Esophagus muscularis mucosa (tissue), 4 donors: Measurements from ENCODE around the gene RPL27. TPM values are rescaled to one million over a fixed set of nuclear protein-coding genes. Genes with fewer than 3 reads are reported as not detected.
"Not testable (repeated sequence)": the region's sequence is repeated elsewhere in the genome, so short reads cannot be mapped to it uniquely, and the experiment has no call there.

ENCODE experiments used
- DNase-seq: peaks from one replicate; pipeline ENCODE4 v3.0.0-alpha.2; 2017; ENCODE audit errors: extremely low spot score
- H3K27ac ChIP-seq, 4 donors: fragments of 200-600 bp; sonication (generic); replicated peaks in 1 of 4; 1 replicate in 3 of 4; 2 replicates in 1 of 4; pipeline ENCODE4 v1.5.1; 2016 to 2019; ENCODE audit warnings: mild to moderate bottlenecking in 1 of 4
- H3K27me3 ChIP-seq, 4 donors: fragments of 200-600 bp; sonication (generic); one replicate each; pipeline versions ENCODE4 v1.5.1 to v1.6.0; 2016 to 2019
- H3K36me3 ChIP-seq, 4 donors: fragments of 200-600 bp; sonication (generic); one replicate each; pipeline ENCODE4 v1.5.1; 2016 to 2019
- H3K4me1 ChIP-seq, 4 donors: fragments of 200-600 bp; sonication (generic); one replicate each; pipeline ENCODE4 v1.5.1; 2016 to 2019
- H3K4me3 ChIP-seq, 4 donors: fragments of 200-600 bp; sonication (generic); 1 replicate in 2 of 4; 2 replicates in 2 of 4; pipeline ENCODE4 v1.5.1; 2016 to 2019; ENCODE audit warnings: mild to moderate bottlenecking in 4 of 4, moderate library complexity in 1 of 4
- H3K9me3 ChIP-seq, 4 donors: fragments of 200-600 bp; sonication (generic); 1 replicate in 3 of 4; 2 replicates in 1 of 4; pipeline ENCODE4 v1.5.1; 2016 to 2019
- EP300 ChIP-seq: sonication (generic); formaldehyde crosslinking; IDR thresholded peaks from one replicate; pipeline ENCODE4 v1.6.1; 2017; ENCODE audit warnings: antibody characterized with exemption
- POLR2A ChIP-seq: fragments of 450-650 bp; IDR thresholded peaks from one replicate; pipeline ENCODE4 v1.6.1; 2017; ENCODE audit warnings: antibody characterized with exemption, moderate library complexity, mild to moderate bottlenecking, low read depth
- POLR2AphosphoS5 ChIP-seq, 2 donors: sonication (generic); formaldehyde crosslinking; IDR thresholded peaks; one replicate each; pipeline ENCODE4 v1.6.1; 2017; ENCODE audit warnings: antibody characterized with exemption in 2 of 2
- WGBS: methylation state at CpG from one replicate; pipeline ENCODE4 v1.1.5; 2018; 5-methylcytosine and 5-hydroxymethylcytosine counted together
- intact Hi-C: fragments of 100-400 bp; cut with DNase I; formaldehyde crosslinking; loops from one replicate; pipeline ENCODE4 v1.15.1; 2023
- total RNA-seq, 4 donors: library from RNA; depleted of rRNA; stranded (reverse); fragments of >200 nt; gene quantifications; one replicate each; pipeline versions ENCODE4 v1.1.0 to v1.2.1, GENCODE V29; 2016
- TF ChIP-seq, protein P1 (sequence below), 3 experiments: fragments of 200-600 bp in 2 of 3; fragments of 450-650 bp in 1 of 3; sonication (generic) in 2 of 3; IDR thresholded peaks; one replicate each; pipeline ENCODE4 v1.5.1; 2017 to 2019; ENCODE audit warnings: antibody characterized with exemption in 3 of 3, mild to moderate bottlenecking in 2 of 3, moderate library complexity in 1 of 3

Gene RPL27
- total RNA-seq, 4 donors from 2014 or later: 1,126 to 2,755 (median 1,417) TPM

DNA sequence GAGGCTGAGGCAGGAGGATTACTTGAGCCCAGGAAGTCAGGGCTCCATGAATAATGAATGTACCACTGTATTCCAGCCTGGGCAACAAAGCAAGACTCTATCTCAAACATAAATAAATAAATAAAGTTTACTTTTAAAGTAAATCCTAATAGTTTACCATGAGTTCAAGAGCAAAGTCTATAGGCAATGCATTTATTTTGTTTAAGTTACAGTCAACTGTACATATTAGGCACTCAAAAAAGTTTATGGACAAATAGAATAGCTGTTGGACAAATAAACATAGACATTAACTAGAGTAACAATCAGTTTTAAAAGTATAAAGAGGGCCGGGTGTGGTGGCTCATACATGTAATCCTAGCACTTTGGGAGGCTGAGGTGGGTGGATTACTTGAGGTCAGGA is 30.3 kb upstream of the RPL27 start:
- peaks cover 6 to 17% (median 15%) of the 10 kb centered on the region in 4 donors for H3K4me1 ChIP-seq
- no peak overlapping the region for H3K27ac ChIP-seq
- no peaks in the 10 kb centered on the region for H3K27me3 ChIP-seq
- H3K36me3 ChIP-seq: peaks cover 0 to 7% (median under 1%) of the 10 kb centered on the region in 4 donors
- intact Hi-C loops: no loop called here
- WGBS: 93% methylated on average over 1 of the region's 1 CpG
- TF ChIP-seq POLR2AphosphoS5 (IDR thresholded peaks at IDR 0.05): no peak
- no peaks in the 10 kb centered on the region for H3K9me3 ChIP-seq
- no peak overlapping the region for H3K4me3 ChIP-seq
- no peak for DNase-seq

DNA sequence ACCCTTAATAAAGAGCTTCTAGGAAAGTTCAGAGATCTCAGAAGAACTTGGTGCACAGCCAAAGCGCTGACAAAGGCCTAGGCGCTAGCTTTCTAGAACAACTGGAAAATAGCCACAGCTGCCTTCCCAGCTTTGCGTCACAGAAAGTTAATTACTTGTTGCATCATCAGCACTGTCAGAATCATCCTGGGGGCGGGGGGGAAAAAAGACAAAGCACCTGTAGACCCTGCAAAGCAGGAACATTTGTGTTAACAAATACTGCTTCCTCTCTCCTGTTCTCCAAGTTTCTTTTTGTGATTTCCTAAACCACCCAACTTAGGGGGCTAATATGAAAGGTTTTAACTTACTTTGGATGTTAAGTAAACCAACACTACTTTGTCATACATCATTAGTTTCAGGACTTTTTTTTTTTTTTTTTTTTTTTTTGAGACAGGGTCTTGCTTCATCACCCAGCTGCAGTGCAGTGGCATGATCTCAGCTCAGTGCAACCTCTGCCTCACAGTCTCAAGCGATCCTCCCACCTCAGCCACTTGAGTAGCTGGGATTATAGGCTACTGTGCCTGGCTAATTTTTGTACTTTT is 29.1 kb upstream of the RPL27 start:
- H3K9me3 ChIP-seq: no peaks in the 10 kb centered on the region
- H3K4me1 ChIP-seq: peaks cover 0 to 5% (median 4%) of the 10 kb centered on the region in 4 donors
- no peak overlapping the region for H3K27ac ChIP-seq
- intact Hi-C loops: no loop called here
- 54% methylated on average over 5 of the region's 5 CpGs for WGBS
- peaks cover 0 to 7% (median 0%) of the 10 kb centered on the region in 4 donors for H3K36me3 ChIP-seq
- no peaks in the 10 kb centered on the region for H3K27me3 ChIP-seq
- no peak overlapping the region for H3K4me3 ChIP-seq
- DNase-seq: no peak
- TF ChIP-seq EP300 (no peak), POLR2A (no peak), POLR2AphosphoS5 (IDR thresholded peaks at IDR 0.05) (no peak)
- TF ChIP-seq, protein P1, sequence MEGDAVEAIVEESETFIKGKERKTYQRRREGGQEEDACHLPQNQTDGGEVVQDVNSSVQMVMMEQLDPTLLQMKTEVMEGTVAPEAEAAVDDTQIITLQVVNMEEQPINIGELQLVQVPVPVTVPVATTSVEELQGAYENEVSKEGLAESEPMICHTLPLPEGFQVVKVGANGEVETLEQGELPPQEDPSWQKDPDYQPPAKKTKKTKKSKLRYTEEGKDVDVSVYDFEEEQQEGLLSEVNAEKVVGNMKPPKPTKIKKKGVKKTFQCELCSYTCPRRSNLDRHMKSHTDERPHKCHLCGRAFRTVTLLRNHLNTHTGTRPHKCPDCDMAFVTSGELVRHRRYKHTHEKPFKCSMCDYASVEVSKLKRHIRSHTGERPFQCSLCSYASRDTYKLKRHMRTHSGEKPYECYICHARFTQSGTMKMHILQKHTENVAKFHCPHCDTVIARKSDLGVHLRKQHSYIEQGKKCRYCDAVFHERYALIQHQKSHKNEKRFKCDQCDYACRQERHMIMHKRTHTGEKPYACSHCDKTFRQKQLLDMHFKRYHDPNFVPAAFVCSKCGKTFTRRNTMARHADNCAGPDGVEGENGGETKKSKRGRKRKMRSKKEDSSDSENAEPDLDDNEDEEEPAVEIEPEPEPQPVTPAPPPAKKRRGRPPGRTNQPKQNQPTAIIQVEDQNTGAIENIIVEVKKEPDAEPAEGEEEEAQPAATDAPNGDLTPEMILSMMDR (IDR thresholded peaks at IDR 0.05): no peak

DNA sequence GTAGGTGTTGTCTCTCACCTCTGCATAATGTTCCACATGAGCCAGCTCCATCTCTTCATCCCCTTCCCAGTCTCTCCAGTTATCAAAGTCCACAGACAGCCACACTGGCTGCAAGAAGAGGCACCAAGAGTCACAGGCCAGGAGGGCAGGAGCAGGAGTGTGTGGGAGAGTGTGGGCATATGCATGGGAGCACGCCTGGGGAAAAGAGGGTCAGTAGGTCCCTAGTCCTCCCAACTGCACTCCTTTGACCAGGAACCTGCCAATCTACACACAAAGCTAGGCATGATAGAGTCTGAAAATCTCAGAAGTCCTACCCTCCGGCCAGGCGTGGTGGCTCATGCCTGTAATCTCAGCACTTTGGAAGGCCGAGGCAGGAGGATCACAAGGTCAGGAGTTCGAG is 26.6 kb upstream of the RPL27 start:
- DNase-seq: no peak
- Histone ChIP-seq H3K9me3 (no peaks in the 10 kb centered on the region), H3K4me3 (no peak overlapping the region), H3K27ac (no peak overlapping the region), H3K27me3 (no peaks in the 10 kb centered on the region), H3K4me1 (no peaks in the 10 kb centered on the region), H3K36me3 (peaks cover 0 to 7% (median 0%) of the 10 kb centered on the region in 4 donors)
- 94% methylated on average over 4 of the region's 5 CpGs for WGBS
- TF ChIP-seq, protein P1 (IDR thresholded peaks at IDR 0.05): no peak
- TF ChIP-seq EP300 (no peak), POLR2A (no peak), POLR2AphosphoS5 (IDR thresholded peaks at IDR 0.05) (no peak)
- intact Hi-C loops: no loop called here

DNA sequence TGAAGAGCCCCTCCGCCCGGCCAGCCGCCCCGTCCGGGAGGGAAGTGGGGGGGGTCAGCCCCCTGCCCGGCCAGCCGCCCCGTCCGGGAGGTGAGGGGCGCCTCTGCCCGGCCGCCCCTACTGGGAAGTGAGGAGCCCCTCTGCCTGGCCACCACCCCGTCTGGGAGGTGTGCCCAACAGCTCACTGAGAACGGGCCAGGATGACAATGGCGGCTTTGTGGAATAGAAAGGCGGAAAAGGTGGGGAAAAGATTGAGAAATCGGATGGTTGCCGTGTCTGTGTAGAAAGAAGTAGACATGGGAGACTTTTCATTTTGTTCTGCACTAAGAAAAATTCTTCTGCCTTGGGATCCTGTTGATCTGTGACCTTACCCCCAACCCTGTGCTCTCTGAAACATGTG is 24.9 kb upstream of the RPL27 start:
- H3K9me3 ChIP-seq, intact Hi-C loops, H3K27me3 ChIP-seq, H3K4me3 ChIP-seq, H3K36me3 ChIP-seq, H3K4me1 ChIP-seq, H3K27ac ChIP-seq, DNase-seq: not testable (repeated sequence)
- 79% methylated on average over 6 of the region's 18 CpGs for WGBS

DNA sequence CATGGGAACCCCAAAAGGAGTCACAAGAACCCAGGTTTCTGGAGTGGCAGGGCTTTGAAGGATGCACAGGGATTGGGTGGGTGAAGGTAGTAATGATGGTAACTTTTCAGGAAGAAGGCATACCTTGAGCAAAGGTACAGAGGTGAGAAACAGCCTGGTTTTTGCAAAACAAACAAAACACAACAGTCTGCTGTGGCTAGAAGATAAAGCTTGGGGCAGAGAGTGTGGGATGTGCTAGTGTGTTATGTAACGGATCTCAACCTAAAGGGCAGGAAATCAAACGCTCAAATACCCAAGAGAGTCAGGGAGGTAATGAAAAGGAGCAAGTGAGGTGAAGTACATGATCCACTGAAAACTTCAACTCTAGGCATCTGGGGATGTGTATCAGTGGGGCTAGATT is 23.0 kb upstream of the RPL27 start:
- H3K4me3 ChIP-seq: no peak overlapping the region

DNA sequence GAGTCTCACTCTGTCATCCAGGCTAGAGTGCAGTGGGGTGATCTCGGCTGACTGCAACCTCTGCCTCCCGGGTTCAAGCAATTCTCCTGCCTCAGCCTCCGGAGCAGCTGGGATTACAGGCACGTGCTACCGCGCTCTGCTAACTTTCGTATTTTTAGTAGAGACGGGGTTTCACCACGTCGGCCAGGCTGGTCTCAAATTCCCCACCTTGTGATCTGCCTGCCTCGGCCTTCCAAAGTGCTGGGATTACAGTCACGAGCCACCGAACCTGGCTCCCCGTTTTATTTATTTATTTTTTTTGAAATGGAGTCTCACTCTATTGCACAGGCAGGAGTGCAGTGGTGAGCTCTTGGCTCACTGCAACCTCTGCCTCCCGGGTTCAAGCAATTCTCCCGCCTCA is 22.5 kb upstream of the RPL27 start:
- H3K27me3 ChIP-seq, H3K4me3 ChIP-seq, H3K36me3 ChIP-seq, DNase-seq, H3K9me3 ChIP-seq, H3K27ac ChIP-seq, intact Hi-C loops: not testable (repeated sequence)
- 87% methylated on average over 16 of the region's 16 CpGs for WGBS
- H3K4me1 ChIP-seq: peaks cover 10 to 16% (median 14%) of the 10 kb centered on the region in 4 donors

More for the DNA sequence above, 23.0 kb upstream of the RPL27 start:
- Histone ChIP-seq H3K4me1 (peaks cover 10 to 16% (median 14%) of the 10 kb centered on the region in 4 donors), H3K27me3 (no peaks in the 10 kb centered on the region), H3K9me3 (no peaks in the 10 kb centered on the region), H3K27ac (no peak overlapping the region), H3K36me3 (peaks cover 0 to 3% (median 0%) of the 10 kb centered on the region in 4 donors)
- TF ChIP-seq, protein P1 (IDR thresholded peaks at IDR 0.05): no peak
- WGBS: 34% methylated on average over 2 of the region's 2 CpGs
- no peak for DNase-seq
- intact Hi-C loops: no loop called here
